GM12875 (cell line): Measurements from ENCODE around the gene RPIA.

Experiments
- H3K4me3 ChIP-seq: one replicate; pipeline ENCODE4 v1.5.1; 2011; ENCODE audit warnings: low read depth, low read length, control low read depth
- TF ChIP-seq, protein P1 (sequence below): IDR thresholded peaks from 2 replicates; pipeline ENCODE4 v1.5.1; 2011; ENCODE audit warnings: low read depth, mild to moderate bottlenecking, control low read depth, inconsistent platforms, low read length, moderate library complexity, borderline replicate concordance; ENCODE audit not compliant: insufficient read depth

RPIA gene

DNA sequence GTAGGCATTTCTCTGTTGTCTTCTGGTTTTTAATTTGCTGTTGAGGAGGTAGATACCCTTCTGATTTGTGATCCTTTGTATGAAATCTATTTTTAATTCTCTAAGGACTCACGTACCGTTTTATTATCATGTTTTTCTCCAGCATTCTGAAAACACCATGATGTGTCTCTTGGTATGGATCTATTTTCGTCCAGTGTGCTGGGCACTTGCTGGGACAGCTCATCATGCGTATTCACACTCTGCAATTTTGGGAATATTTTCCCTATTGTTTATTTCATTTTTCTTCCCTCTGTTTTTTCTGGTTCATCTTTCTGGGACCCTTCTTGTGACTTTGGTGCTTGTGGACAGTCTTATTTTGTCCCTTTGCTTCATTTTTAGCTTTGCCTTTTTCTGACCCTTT lies 21.9 kb downstream of the RPIA start:
- H3K4me3 ChIP-seq = no peak overlapping the region
- TF ChIP-seq, protein P1, sequence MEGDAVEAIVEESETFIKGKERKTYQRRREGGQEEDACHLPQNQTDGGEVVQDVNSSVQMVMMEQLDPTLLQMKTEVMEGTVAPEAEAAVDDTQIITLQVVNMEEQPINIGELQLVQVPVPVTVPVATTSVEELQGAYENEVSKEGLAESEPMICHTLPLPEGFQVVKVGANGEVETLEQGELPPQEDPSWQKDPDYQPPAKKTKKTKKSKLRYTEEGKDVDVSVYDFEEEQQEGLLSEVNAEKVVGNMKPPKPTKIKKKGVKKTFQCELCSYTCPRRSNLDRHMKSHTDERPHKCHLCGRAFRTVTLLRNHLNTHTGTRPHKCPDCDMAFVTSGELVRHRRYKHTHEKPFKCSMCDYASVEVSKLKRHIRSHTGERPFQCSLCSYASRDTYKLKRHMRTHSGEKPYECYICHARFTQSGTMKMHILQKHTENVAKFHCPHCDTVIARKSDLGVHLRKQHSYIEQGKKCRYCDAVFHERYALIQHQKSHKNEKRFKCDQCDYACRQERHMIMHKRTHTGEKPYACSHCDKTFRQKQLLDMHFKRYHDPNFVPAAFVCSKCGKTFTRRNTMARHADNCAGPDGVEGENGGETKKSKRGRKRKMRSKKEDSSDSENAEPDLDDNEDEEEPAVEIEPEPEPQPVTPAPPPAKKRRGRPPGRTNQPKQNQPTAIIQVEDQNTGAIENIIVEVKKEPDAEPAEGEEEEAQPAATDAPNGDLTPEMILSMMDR = no peak

DNA sequence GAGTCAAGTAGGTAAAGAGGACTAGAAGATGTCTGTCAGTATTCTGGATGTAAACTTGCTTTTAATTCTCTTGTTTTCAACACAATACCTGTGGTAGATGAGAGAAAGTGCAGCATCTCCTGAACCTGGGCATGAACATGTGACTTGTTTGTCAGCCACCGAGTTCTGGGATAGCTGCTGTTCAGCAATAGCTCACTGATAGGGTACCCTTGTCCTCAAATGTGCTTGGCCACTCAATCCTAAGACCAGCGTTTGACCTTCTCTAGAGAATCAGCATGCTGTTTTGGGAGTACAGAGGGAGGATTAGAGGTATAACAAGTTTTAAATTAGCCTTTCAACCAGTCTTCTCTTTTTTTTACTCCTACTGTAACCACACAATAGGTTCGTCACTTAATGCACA lies 23.2 kb downstream of the RPIA start:
- no peak overlapping the region for H3K4me3 ChIP-seq
- TF ChIP-seq, protein P1 = no peak

DNA sequence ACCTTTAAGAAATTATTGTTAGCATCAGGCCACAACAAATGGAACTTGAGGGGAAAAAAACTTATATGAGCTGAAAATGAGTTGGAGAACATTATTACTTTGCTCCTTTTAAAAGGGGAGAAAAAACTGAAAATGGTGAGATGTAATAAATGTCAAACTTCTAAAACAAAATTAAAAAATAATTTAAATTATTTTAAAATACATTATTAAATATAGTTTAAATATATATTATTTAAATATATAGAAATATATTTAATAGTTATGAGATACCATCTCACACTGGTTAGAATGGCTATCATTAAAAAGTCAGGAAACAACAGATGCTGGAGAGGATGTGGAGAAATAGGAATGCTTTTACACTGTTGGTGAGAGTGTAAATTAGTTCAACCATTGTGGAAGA lies 28.9 kb downstream of the RPIA start:
- H3K4me3 ChIP-seq = no peak overlapping the region
- TF ChIP-seq, protein P1 = no peak

DNA sequence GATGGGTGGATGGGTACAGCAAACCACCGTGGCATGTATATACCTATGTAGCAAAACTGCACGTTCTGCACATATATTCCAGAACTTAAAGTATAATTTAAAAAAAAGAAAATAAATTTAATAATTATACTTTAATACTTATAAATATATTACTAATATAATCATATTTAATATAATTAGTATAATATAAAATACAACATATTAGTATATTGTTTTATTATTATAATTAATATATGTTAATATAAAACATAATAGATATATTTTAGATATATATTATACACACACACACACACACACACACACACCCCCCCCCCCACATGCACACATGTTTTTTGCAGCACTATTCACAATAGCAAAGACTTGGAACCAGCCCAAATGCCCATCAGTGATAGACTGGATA lies 29.8 kb downstream of the RPIA start:
- TF ChIP-seq, protein P1 = no peak
- H3K4me3 ChIP-seq = no peak overlapping the region

DNA sequence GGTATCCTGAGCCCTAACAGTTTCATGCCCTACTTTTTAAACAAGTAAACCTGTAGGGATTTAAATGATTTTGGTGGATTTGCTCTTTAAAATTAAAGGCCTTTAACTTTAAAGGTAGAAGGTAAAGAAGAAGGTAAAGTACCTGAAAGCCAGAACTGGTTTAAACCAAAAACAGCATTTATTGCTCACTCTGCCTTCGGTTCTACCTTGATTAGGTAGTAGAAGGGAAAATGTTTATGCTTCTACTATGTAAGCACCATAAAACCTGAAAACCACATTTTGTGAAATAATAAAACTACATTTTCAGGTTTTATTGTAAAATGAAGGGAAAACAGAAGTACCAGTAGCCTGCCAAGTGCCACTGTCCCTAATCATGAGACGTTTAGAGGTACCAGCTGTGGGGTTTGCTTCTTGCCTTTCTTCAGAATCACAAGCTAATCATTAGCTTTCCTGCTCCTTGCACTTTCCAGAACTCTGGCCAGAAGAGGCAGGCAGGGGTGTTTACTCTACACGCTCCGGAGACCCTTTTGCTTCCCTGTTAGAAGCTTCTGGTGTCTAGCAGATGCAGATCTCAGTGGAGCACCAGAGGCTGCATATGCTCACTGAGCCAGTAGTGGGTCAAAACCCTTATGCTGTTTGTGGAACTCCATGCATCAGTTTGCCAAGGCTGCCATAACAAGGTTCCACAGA lies 33.3 kb downstream of the RPIA start:
- TF ChIP-seq, protein P1 = no peak
- H3K4me3 ChIP-seq = no peak overlapping the region

DNA sequence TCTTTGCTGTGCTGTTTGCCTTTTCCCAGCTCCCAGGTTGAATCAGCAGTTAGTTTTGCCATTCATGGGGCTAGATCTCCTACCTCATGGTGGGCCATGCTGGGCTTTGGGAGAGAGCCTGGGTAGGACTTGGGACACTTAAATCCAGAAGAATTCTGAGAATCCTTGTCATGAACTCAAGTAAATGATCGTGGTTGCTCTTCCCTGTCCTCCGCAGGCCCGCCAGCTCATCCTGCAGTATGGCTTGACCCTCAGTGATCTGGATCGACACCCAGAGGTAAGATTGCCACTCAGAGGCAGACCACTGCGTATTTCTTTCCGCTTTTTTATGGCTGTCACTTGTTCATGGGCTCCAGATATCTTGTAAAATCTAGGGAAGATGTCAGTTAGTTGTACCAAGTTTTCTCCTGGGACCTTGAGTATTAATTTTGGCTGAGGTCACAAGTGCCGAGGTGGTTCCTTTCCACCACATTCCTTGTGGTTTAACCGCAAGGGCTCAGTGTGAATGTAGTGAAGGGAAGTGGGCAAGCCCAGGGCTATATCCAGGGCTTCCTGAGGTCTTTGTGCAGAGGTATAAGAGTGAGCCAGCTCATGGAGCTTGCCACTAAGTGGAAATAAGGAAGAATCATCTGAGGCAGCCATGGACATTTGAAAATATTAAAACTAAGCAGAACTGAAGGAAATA lies 37.7 kb downstream of the RPIA start:
- TF ChIP-seq, protein P1 = no peak
- no peak overlapping the region for H3K4me3 ChIP-seq
